NCI-H187 (cell line): ENCODE data around the gene G6PC2.
"Not testable (repeated sequence)": the region's sequence is repeated elsewhere in the genome, so short reads cannot be mapped to it uniquely, and the experiment has no call there.

Experiments used
- DNase-seq, 2 experiments: peaks; one replicate each; lab custom pipeline; 2025; lab: John Stamatoyannopoulos, UW

The G6PC2 gene

DNA sequence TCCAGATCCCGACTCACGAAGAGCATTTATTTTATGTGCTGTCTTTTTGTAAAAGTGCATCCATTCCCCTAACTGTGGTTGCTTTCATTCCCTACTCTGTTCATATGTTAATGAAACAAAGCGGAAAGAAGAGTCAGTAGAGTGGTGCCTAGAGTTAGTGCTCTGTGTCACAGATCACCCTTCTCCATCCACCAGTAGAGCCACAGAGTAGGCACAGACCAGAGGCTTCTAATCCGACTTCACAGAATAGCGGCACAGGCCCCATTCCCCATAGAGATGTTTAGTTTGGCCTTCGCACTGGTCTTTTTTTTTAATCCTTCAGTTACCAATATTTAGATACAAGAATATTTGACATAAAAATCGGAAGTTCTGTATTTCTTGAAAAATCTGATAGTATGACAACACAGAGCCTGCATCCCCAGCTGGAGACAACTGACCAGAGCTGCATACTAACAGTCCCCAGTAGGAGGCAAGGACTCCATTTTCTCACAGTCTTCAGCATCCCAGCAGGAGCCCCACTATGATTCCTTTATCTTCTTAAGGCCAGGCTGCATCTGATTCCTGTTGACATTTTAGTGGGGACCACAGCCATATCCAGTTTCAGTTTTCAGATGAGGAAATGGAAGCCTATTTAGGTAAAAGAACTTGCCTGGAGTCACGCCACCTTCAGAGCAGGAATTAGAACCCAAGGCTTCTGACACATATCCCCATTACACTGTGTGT lies 7.0 kb downstream of the G6PC2 start:
- DNase-seq, result no peak

DNA sequence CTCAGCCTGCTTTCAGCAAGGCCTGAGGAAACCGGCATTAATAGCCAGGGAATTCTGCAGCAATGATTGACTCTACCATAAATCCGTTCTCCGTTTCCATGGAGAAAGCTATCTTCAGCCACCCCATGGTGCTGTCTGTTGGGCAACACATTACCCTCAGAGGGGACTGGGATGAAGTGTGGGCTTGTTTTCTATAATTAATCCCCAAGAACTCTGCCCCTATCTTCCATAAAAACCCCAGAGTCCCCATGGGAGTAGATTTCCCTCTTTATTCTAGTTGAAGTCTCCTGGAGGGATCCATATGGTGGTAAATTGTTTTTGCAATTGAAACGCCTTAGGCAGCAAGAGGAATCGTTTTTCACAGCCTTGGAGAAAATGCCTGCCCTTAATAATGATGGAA lies 9.2 kb downstream of the G6PC2 start:
- no peak for DNase-seq

DNA sequence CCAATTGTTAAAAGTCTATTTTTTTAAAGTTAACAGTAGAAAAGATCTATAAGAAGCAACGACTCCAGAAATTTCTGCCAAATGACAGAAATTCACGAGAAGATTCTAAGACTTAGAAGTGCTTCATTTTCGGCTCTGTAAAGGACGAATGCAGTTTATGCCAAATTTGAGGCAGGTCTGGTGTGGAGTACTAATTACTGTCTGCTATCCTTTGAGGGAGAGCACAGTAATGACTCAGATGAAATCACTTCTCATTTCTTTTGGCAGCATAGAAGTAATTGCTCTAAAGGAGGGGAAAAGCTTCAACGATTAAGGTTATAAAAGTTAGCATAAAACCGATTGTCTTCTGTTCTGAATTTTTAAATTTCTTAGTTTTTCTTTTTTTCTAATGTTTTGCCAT lies 11.4 kb downstream of the G6PC2 start:
- DNase-seq, result no peak

DNA sequence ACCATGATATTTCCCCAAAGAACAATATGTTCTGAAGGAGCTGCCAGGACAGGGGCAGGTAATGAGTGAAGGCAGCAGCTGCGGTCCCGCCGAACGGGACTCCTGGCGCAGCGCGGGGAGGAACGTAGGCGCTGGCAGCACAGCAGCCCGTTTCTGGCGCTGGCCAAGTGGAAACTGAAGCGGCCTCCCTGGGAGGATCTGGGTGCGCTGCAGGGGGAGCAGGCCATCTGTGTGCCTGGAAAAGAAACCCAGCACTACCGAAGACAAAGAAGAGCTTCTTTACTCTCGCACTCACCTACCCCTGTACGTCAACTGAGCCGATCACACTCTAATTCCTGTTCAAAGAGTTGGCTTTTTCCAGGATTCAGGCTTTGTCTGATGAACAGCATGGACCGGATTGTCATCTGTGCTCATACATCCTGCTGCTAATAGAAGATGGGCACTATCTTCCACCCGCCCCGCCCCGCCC lies 11.8 kb downstream of the G6PC2 start:
- DNase-seq, result no peak

DNA sequence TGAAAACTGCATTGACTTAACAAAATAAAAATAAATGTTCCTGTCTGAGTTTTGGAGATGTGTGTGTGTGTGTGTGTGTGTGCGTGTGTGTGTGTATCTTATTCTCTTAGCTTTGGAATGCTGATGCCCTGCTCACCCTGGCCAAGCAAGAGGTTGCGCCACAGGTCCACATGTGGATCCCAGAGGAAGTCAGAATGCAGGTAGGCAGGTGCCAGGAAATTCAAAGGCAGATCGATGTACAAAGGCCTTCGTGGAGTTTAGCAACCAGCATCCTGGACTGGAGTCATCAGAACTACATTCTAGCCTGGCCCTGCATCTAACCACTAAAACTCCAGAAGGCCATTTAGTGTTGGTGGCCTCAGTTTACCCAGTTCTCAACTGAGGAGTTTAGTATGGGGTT lies 12.4 kb downstream of the G6PC2 start:
- DNase-seq, result no peak

DNA sequence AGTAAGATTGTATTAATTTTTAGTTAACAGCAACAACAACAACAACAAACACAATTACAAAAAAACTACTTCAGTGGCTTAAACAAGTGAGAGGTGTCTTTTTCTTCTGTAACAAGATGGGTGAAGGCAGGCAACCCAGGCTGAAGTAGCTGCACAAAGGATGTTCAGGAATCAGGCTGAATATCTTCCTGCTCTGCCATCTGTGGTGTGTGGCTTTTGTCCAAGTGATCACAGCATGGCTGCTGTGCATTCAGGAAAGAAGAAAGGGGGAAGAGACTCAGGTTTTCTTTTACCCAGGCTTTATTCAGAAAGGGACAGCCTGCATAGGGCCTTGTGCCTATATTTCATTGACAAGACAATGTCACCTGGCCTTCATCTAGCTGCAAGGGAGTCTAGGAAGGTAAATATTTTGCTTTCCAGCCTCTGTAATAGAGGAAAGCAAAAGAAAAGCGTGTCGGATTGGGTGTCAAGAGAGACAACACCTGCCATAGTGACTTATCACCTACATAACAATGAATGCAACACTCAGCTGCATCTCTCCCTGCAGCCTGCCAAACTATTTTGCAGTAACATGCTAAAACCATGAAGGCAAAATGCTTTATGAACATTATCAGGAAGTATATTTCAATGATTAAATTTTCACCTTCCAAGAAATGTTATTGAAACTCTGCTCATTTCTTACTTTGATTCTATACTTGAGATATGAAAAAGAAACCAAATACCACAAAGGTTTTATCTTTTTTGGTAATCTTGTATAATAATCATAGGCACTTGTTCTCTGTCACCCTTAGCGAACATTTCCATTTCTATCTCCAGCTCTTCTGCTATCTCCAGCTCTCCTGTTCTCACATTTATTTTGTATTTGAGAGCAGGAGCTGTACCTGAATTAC lies 14.6 kb downstream of the G6PC2 start:
- DNase-seq, result no peak

DNA sequence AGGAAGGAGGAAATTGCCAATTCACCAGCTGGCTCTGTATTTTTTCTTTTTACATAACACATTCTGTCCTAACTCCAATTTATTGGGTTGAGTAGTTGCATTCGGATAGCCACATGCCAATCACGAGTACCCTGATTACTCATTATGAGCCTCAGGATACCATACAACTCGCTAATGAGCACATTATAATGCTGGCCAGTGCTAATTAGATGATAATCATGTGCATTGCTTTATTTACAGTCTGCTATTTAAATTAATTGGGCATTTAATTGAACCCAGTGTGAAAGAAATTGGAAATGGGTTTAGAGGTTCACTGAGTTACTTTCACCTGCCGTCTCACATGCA lies 15.2 kb downstream of the G6PC2 start:
- DNase-seq, result no peak

DNA sequence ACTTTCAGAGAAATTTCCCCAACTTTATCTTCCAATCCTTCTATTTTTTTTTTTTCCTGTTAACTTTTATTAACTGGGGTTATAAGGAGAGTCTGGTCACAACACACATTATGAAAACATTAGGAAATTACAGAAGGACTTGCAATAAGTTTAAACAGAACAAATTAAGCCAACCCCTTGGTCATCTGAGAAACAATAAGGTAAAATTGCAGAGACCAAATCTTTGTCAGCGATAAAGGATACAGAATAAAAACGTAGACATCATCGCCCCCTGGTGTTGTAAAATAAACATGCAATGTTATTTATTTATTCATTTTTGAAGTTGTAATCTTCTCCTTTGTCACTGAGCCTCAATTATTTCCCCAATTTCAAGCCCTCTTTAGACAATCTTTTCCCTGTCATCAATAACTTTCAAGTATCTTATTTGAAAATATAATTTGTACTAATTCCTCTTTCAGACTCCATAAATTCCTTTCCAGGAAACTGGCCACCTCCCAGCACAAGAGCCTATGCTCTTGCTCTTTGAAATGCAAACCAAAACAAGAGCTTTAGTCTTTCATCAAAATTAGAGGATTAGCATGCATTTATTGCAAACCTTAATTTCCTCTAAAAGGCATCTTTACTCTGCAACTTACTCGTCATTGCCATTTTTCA lies 19.5 kb downstream of the G6PC2 start:
- DNase-seq, result peak in 1 of 2 experiments; percentile 1

DNA sequence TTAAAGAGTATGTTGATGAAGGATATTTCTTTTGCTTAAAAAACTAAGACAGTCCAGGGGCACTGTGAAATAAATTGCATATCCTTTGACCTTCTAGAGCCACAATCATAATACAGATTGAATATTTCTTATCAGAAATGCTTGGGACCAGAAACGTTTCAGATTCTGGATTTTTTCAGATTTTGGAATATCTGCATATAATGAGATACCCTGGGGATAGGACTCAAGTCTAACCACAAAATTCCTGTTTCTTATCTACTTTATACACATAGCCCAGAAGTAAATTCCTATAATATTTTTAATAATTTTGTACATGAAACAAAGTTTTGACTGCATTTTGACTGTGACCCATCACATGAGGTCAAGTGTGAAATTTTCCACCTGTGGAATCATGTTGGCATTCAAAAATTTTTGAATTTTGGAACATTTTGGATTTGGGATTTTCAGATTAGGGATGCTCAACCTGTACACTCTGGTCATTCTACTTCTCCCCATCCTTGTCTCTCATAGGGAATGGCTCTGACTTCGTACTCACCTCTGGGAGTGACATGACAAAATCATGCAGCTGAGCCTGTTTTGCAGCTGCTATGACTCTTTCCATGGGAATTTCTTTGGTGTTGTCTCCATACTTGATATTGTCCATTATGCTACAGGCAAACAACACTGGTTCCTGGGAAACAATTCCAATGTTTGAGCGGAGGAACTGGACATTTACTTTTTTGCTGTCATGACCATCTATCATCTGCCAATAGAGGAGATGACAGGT lies 25.7 kb downstream of the G6PC2 start:
- no peak for DNase-seq

DNA sequence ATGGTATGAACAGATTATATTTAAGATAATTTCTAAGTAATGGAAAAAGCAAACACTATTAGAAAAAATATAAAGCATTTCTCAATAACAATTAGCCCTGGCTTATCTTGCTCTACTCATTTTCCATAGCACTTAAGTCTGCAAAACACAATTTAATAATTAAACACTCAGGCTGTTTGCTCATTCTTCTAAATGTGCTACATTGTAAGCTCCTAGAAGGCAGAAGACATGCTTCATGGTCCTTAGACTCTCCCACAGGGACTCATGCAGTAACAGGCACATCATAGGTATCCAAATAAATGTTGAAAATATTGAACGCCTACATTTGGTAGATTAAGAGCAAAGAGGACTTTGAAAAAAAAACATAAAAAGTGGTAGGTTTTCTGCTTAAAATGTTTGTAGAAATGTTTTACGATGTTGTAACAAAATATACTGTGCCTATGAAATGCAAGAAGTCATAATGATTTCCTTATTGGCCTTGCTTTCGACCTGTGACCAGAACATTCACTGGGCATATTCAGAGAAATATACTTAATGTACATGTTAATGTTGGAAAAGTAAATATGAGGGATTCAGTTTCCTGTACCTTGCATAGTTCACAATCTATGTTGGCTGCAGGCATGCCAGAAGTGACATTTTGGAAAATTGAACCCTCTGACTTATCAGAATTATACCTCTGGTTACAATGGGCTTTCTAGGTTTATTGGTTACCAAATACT lies 27.2 kb downstream of the G6PC2 start:
- no peak for DNase-seq

DNA sequence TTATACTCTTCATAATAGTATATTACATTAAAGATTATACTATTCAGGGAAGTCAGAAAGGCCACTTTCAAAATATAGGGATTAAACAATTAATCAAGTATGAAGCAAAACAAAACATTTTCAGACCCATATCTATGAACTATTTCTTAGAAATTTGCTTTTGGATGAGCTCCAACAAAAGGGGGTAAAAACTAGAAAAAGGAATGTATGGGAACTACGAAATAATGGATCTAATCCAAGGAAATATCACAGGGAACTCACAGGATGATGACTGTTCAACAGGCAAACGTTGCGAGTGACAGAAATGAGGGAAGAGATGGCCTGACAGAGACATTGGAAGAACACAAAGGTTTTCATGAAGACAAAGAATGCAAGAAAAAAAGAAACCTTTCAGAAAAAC lies 27.9 kb downstream of the G6PC2 start:
- no peak for DNase-seq

DNA sequence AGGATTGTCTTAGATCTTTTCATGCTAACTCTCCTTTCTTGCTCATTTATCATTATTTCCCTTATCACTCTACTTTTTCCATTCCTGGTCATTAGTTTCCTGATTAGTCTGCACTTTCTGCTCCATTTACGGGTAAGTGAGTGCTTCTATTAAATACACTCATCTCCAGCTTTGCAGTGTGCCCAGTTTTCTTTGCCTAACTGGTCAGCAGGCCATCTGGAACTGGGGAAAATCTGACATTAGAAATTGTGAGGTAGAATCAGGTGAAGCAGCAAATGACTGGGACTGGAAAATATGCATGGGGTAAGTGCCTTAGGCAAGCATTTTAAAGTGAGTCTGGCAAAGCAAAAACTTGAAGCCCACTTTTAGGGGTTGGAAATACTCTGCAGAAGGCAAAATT lies 29.2 kb downstream of the G6PC2 start:
- no peak for DNase-seq

DNA sequence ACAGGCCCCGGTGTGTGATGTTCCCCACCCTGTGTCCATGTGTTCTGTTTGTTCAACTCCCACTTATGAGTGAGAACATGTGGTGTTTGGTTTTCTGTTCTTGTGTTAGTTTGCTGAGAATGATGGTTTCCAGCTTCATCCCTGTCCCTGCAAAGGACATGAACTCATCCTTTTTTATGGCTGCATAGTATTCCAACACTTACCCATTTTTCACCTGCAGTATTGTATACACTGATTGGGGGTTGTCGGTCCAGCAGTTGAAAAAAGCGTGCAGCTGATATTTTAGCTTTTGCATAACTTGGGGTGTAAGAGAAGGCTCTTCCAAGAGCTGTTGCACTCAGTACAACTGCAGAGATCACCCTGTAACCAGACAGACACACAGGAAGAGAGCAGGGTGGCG lies 31.1 kb downstream of the G6PC2 start:
- DNase-seq, result not testable (repeated sequence)

DNA sequence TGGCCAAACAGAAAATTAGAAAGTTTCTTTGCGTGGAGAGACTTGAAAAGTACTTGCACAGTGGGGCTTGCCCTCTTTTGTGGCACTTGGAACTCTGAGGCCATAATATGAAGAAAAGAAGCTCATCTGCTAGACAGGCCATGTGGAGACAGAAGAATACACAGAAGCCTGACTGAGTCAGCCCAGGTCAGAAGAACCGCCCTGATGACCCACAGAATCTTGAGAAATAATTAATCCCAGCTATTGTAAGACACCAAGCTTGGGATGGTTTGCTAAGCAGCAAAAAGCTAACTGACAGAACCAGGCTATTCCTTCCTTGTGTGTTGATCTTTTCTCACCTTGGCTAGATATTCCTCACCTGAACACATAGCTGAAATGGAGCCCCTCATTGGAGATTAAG lies 33.7 kb downstream of the G6PC2 start:
- no peak for DNase-seq

DNA sequence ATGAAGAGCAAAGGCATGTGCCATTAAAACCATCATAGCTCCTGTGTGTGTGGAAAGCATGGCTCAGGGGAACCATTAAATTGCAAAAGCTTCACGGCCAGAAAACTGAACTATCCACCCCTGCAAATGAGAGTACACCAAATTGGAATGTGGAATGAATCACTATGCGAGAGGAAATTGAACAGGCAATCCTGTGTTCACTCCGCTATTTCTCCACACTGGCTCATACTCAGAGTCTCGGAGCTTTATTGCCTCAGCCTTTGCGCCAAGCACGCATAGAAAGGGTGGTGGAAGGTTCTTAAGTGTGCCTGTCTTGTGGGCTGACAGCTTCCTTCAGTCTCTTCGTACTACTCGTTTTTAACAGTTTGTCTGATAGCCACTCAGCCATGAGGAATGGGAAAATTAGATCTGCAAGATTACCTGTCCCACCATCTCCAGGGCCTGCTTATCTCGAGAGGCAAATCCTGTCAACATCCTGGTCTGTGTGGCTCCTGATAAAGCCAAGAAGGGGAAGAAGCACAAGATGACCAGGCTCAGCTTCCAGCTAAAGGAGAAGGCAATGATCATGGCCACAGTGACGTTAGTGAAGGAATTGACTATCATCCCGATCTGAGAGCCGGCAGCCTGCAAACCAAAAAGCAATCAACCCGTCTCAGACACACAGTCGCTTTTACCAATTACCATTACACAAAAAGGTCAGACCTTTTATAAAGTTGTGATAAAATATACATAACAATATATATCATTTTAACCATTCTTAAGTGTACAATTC lies 34.9 kb downstream of the G6PC2 start:
- no peak for DNase-seq

DNA sequence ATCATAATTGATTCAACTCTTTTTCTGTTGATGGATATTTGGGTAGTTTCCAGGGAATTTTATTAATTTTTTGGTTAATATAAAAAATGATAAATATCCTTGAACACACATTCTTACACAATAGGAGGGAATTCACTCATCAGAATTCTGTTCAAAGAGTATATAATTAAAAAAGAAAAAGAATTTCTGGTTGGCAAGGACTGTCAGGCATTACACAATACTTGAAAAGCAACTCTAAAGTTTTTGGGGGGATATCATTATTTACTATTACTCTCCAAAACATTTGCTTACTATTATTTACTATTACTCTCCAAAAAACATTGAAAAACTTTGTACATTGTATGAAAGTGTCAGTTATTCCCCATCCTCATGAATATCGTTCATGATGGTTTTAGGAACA lies 38.0 kb downstream of the G6PC2 start:
- no peak for DNase-seq

DNA sequence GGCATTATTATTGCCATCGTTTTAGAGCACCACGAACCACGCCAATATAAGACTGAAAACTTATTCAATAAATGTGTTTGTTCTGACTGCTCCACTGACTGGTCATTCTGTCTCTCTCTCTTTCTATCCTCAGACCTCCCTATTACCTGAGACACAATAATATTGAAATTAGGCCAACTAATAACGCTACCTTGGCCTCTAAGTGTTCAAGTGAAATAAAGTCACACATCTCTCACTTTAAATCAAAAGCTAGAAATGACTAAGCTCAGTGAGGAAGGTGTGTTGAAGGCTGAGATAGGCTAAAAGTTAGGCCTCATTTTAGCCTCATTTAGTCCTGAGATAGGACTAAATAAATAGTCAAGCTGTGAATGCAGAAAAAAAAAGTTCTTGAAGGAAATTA lies 38.8 kb downstream of the G6PC2 start:
- DNase-seq, result no peak

DNA sequence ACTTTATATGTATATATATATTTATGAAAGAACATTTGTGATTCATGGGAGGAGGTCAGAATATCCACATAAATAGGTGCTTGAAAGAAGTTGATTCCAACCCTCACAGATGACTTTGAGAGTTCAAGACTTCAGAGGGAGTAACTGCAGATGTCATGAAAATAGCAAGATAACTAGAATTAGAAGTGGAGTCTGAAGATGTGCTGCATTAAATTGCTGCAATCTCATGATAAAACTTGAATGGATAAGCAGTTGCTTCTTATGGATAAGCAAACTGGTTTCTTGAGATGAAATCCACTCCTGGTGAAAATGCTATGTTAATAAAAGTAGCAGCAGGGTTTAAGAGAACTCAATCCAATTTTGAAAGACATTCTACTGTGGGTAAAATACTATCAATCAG lies 40.2 kb downstream of the G6PC2 start:
- no peak for DNase-seq

DNA sequence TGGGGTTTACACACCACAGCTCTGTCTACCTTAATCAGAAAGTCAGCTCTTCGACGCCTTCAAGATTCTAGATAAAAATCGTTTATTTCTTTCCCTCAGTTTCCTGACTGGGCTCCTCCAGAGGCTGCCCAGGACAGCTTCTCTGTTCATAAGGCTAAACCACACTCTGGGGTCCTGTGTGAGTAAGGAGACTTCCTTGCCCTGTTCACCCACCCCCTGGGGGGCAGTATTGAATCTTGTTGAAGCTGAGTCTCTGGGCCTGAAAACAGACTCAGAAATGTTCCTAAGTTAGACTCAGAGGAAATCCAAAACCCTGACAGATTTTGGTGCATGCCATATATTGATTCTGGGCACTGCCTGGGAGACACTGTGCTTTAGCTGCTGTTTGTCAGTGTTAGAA lies 43.0 kb downstream of the G6PC2 start:
- DNase-seq, result no peak

DNA sequence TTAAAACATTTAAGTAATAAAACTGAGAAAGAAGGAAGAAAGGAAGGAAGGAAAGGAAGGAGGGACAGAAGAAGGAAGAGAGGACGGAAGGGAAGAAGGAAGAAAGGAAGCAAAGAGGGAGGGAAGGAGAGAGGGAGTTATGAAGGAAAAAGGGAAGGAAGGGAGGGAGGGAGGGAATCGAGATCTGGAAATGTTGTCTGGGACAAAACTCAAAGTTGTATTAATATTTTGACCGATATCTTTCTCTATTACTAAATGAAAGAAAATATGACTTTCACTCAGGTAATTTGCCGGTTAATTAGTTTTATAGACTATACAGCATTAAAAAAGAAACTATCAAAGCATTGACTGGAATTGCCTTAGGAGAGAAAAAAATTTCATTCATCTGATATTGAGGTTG lies 44.4 kb downstream of the G6PC2 start:
- no peak for DNase-seq
